GM12878 (cell line): Measurements from ENCODE around the gene CENPO. TPM values are rescaled to one million over a fixed set of nuclear protein-coding genes. Genes with fewer than 3 reads are reported as not detected.

Experiments
- ATAC-seq: fragments of 200-7000 bp; cut with Tn5 transposase; 3 replicates; pipeline ENCODE4 v1.9.1; 2020; ENCODE audit warnings: mild to moderate bottlenecking, moderate library complexity
- BruUV-seq: library from RNA; stranded (reverse); fragments of 400-500 nt; replicated peaks from 2 replicates; lab custom pipeline; 2021; lab: Mats Ljungman, UMichigan
- CTCF ChIA-PET: fragments of 300-600 bp; sonication (Branson Sonifier 250); formaldehyde crosslinking; extraction: SDS; loops from one replicate; lab custom pipeline; 2021; ENCODE audit warnings: inconsistent platforms; lab: Yijun Ruan, JAX
- POLR2A ChIA-PET: fragments of 350-600 bp; formaldehyde crosslinking; extraction: SDS; loops from one replicate; lab custom pipeline; 2021; ENCODE audit warnings: inconsistent platforms; lab: Charles Lee
- RAD21 ChIA-PET: fragments of 300-600 bp; sonication (Branson Sonifier 250); formaldehyde crosslinking; loops from one replicate; lab custom pipeline; 2023; ENCODE audit warnings: antibody characterized with exemption; ENCODE audit not compliant: unreplicated experiment; lab: Charles Lee
- SMC1A ChIA-PET: fragments of 300-600 bp; sonication (Branson Sonifier 250); formaldehyde crosslinking; loops from one replicate; lab custom pipeline; 2023; ENCODE audit not compliant: unreplicated experiment, uncharacterized antibody; lab: Charles Lee
- DNase-seq: peaks from one replicate; pipeline ENCODE4 v3.0.0-alpha.2; 2011; ENCODE audit warnings: low read depth, low spot score
- FAIRE-seq: peaks from 3 replicates; lab custom pipeline; 2011; peaks lifted over from hg19 to GRCh38; lab: Jason Lieb, UNC
- H2AFZ ChIP-seq: 2 replicates; pipeline ENCODE4 v1.6.0; 2011; ENCODE audit warnings: low read depth, low read length, control low read depth; ENCODE audit not compliant: control insufficient read depth
- H3K27ac ChIP-seq: 2 replicates; pipeline ENCODE4 v1.5.1; 2011; ENCODE audit warnings: control low read depth; ENCODE audit not compliant: control insufficient read depth, insufficient read depth
- H3K27me3 ChIP-seq, 2 experiments: replicated peaks in 1 of 2; 2 replicates each; pipeline versions ENCODE4 v1.6.0 to v1.6.1; 2011; ENCODE audit warnings: low read length in 1 of 2; ENCODE audit not compliant: control insufficient read depth in 2 of 2, insufficient read depth in 2 of 2
- H3K36me3 ChIP-seq, 2 experiments: 2 replicates each; pipeline ENCODE4 v1.5.1; 2011; ENCODE audit warnings: low read length in 1 of 2; ENCODE audit not compliant: control insufficient read depth in 2 of 2, insufficient read depth in 2 of 2
- H3K4me1 ChIP-seq: 2 replicates; pipeline ENCODE4 v1.6.1; 2011; ENCODE audit warnings: mild to moderate bottlenecking, low read length, moderate library complexity, mixed read lengths; ENCODE audit not compliant: control insufficient read depth, insufficient read depth
- H3K4me2 ChIP-seq: 2 replicates; pipeline ENCODE4 v1.6.0; 2011; ENCODE audit warnings: control low read depth; ENCODE audit not compliant: control insufficient read depth, insufficient read depth
- H3K4me3 ChIP-seq: fragments of 200-600 bp; sonication (generic); 2 replicates; pipeline ENCODE4 v1.5.1; 2016
- H3K79me2 ChIP-seq: 2 replicates; pipeline ENCODE4 v1.6.0; 2011; ENCODE audit warnings: low read length; ENCODE audit not compliant: control insufficient read depth, insufficient read depth
- H3K9ac ChIP-seq: 2 replicates; pipeline ENCODE4 v1.8.0; 2011; ENCODE audit warnings: low read length, control low read depth, mixed read lengths; ENCODE audit not compliant: control insufficient read depth, insufficient read depth
- H3K9me3 ChIP-seq: replicated peaks from 3 replicates; pipeline ENCODE4 v1.5.1; 2011; ENCODE audit warnings: mild to moderate bottlenecking, low read length; ENCODE audit not compliant: control insufficient read depth, insufficient read depth
- H4K20me1 ChIP-seq: 2 replicates; pipeline ENCODE4 v1.6.0; 2011; ENCODE audit not compliant: control insufficient read depth, insufficient read depth
- ATF7 ChIP-seq: fragments of 450-650 bp; IDR thresholded peaks from 2 replicates; pipeline ENCODE4 v1.6.1; 2016; ENCODE audit warnings: low read depth, mild to moderate bottlenecking
- CREM ChIP-seq: IDR thresholded peaks from 2 replicates; pipeline ENCODE4 v1.6.1; 2014; ENCODE audit warnings: antibody characterized with exemption, low read depth
- HSF1 ChIP-seq: fragments of 150-350 bp; IDR thresholded peaks from 2 replicates; pipeline ENCODE4 v1.6.1; 2014; ENCODE audit warnings: mild to moderate bottlenecking, low read depth, low read length
- JUNB ChIP-seq: IDR thresholded peaks from 2 replicates; pipeline ENCODE4 v1.6.1; 2016; ENCODE audit warnings: antibody characterized with exemption, mild to moderate bottlenecking
- NBN ChIP-seq: fragments of 450-650 bp; IDR thresholded peaks from 2 replicates; pipeline ENCODE4 v1.6.1; 2016
- NFXL1 ChIP-seq: fragments of 450-650 bp; IDR thresholded peaks from 2 replicates; pipeline ENCODE4 v1.6.1; 2017; ENCODE audit warnings: antibody characterized with exemption, mild to moderate bottlenecking, borderline replicate concordance
- NR2F1 ChIP-seq: fragments of 450-650 bp; conservative IDR thresholded peaks from 2 replicates; pipeline ENCODE4 v1.6.1; 2017; ENCODE audit warnings: mild to moderate bottlenecking
- NRF1 ChIP-seq: conservative IDR thresholded peaks from 2 replicates; pipeline ENCODE4 v1.6.1; 2011; ENCODE audit warnings: mild to moderate bottlenecking, low read depth, low read length, improper control_type of control experiment
- PRDM15 ChIP-seq: fragments of 450-650 bp; formaldehyde crosslinking; IDR thresholded peaks from 2 replicates; pipeline ENCODE4 v1.4.0; 2020; ENCODE audit warnings: mild to moderate bottlenecking, moderate library complexity
- RELA ChIP-seq: fragments of 450-650 bp; IDR thresholded peaks from 2 replicates; pipeline ENCODE4 v1.8.0; 2014; ENCODE audit warnings: borderline replicate concordance; ENCODE audit not compliant: partially characterized antibody
- RUNX3 ChIP-seq: IDR thresholded peaks from 2 replicates; pipeline ENCODE4 v1.6.1; 2012; ENCODE audit warnings: low read length, inconsistent platforms
- SMAD1 ChIP-seq: fragments of 450-650 bp; IDR thresholded peaks from 2 replicates; pipeline ENCODE4 v1.6.1; 2018; ENCODE audit warnings: mild to moderate bottlenecking, low read depth; ENCODE audit not compliant: partially characterized antibody
- SREBF1 ChIP-seq: IDR thresholded peaks from 2 replicates; pipeline ENCODE4 v1.6.1; 2012; ENCODE audit warnings: mild to moderate bottlenecking, low read length
- SRF ChIP-seq, 2 experiments: IDR thresholded peaks; 2 replicates each; pipeline ENCODE4 v1.6.1; 2011; ENCODE audit warnings: low read depth in 2 of 2, low read length in 2 of 2, mild to moderate bottlenecking in 1 of 2, moderate library complexity in 1 of 2
- TCF12 ChIP-seq: IDR thresholded peaks from 2 replicates; pipeline ENCODE4 v1.6.1; 2011; ENCODE audit warnings: low read depth, mild to moderate bottlenecking, low read length
- WRNIP1 ChIP-seq: IDR thresholded peaks from 2 replicates; pipeline ENCODE4 v1.6.1; 2011; ENCODE audit warnings: low read depth, low read length, improper control_type of control experiment, borderline replicate concordance
- YBX1 ChIP-seq: fragments of 450-650 bp; IDR thresholded peaks from 2 replicates; pipeline ENCODE4 v1.6.1; 2016; ENCODE audit warnings: antibody characterized with exemption
- ZNF217 ChIP-seq: fragments of 450-650 bp; IDR thresholded peaks from 2 replicates; pipeline ENCODE4 v1.6.1; 2017; ENCODE audit warnings: antibody characterized with exemption, mild to moderate bottlenecking
- WGBS: methylation state at CpG from one replicate; pipeline ENCODE4 v1.1.6; 2016; ENCODE audit warnings: low lambda C conversion rate; ENCODE audit not compliant: insufficient replicate concordance, insufficient coverage; ENCODE audit errors: missing lambda C conversion rate; 5-methylcytosine and 5-hydroxymethylcytosine counted together
- in situ Hi-C: fragments of 300-500 bp; cut with MboI; formaldehyde crosslinking; loops from 9 replicates; pipeline ENCODE4 v1.14.3; 2018; ENCODE audit warnings: mixed read lengths
- intact Hi-C: fragments of 100-400 bp; cut with micrococcal nuclease; formaldehyde crosslinking; loops from one replicate; pipeline ENCODE4 v1.14.2; 2022; ENCODE audit not compliant: unreplicated experiment
- polyA plus RNA-seq, 11 experiments: library from polyadenylated mRNA; depleted of rRNA in 4 of 11; unstranded in 6 of 11; stranded (reverse) in 5 of 11; fragments of >200 nt; fragmentation: Nextera tagmentation in 4 of 11; fragmentation: Illumina TruSeq in 1 of 11; extraction: Ambion mirVana in 4 of 11; extraction: Trizol in 1 of 11; gene quantifications; 1 replicate in 1 of 11; 2 replicates in 10 of 11; pipeline versions ENCODE4 v1.2.1 to v1.2.3, GENCODE V29; 2011 to 2016; ENCODE audit warnings: inconsistent platforms in 2 of 11, missing spikeins in 2 of 11, low read depth in 1 of 11
- total RNA-seq, 4 experiments: library from RNA; depleted of rRNA in 3 of 4; stranded (reverse); fragments of >200 nt in 3 of 4; fragmentation: Illumina TruSeq in 1 of 4; extraction: Trizol in 1 of 4; gene quantifications; 2 replicates each; pipeline versions ENCODE4 v1.2.1 to v1.2.3, GENCODE V29; 2013 to 2021
- TF ChIP-seq, protein P1 (sequence below): fragments of 450-650 bp; IDR thresholded peaks from 2 replicates; pipeline ENCODE4 v1.6.1; 2014; ENCODE audit warnings: mild to moderate bottlenecking

CENPO gene
- total and polyA plus RNA-seq, 10 of the 15 experiments (the other 5 are each of a cell fraction or from before 2014, with no cell fraction given), result 18.7 to 37.0 (median 31.4) TPM

- TF ChIP-seq HSF1, result no peak
- no peak for TF ChIP-seq WRNIP1
- TF ChIP-seq NR2F1, result no peak
- no peak for TF ChIP-seq CREM
- no peak for TF ChIP-seq NBN
- TF ChIP-seq ZNF217, result no peak
- no peak for TF ChIP-seq RELA
- TF ChIP-seq NFXL1, result no peak
- TF ChIP-seq JUNB, result no peak
- TF ChIP-seq YBX1, result no peak
- TF ChIP-seq, protein P1, sequence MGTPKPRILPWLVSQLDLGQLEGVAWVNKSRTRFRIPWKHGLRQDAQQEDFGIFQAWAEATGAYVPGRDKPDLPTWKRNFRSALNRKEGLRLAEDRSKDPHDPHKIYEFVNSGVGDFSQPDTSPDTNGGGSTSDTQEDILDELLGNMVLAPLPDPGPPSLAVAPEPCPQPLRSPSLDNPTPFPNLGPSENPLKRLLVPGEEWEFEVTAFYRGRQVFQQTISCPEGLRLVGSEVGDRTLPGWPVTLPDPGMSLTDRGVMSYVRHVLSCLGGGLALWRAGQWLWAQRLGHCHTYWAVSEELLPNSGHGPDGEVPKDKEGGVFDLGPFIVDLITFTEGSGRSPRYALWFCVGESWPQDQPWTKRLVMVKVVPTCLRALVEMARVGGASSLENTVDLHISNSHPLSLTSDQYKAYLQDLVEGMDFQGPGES, result no peak
- TF ChIP-seq, all 136 proteins: peak for 0
Measured at GRCh38 chr2:24836206-24836605, 43.0 kb downstream of the CENPO start (continued).

GRCh38 chr2:24836706-24837105 is 43.5 kb downstream of the CENPO start:
- Histone ChIP-seq H3K4me1 (no peaks in the 10 kb centered on the region), H3K9me3 (no peaks in the 10 kb centered on the region), H3K36me3 (peaks cover 6 to 19% of the 10 kb centered on the region in 2 experiments; a peak in 3 of 4 replicates), H3K79me2 (no peaks in the 10 kb centered on the region), H3K27me3 (no peaks in the 10 kb centered on the region), H2AFZ (no peak overlapping the region), H3K4me2 (no peak overlapping the region), H4K20me1 (no peaks in the 10 kb centered on the region), H3K9ac (no peak overlapping the region), H3K27ac (no peak overlapping the region), H3K4me3 (no peak overlapping the region)
- FAIRE-seq, result no peak
- ChIA-PET RAD21 (no interaction called here), CTCF (interaction anchor here (1.6 to 1.8 kb wide), 2 partner anchors 9 to 427 kb away, joined by 4 to 5 read pairs; no protein-coding TSS in a partner anchor), SMC1A (no interaction called here), POLR2A (no interaction called here)
- no peak for DNase-seq
- no TSS peak for BruUV-seq
- intact Hi-C loops, result no loop called here
- 93% methylated on average over 9 of the region's 9 CpGs for WGBS
- in situ Hi-C loops, result no loop called here
- no peak for ATAC-seq
- no peak for TF ChIP-seq RUNX3
- no peak for TF ChIP-seq NR2F1
- TF ChIP-seq ATF7, result no peak
- no peak for TF ChIP-seq PRDM15 (CRISPR knock-in tag)
- TF ChIP-seq NRF1, result no peak
- no peak for TF ChIP-seq SMAD1
- TF ChIP-seq SRF (IDR thresholded peaks at IDR 0.05; ENCODE audit: low read depth in 2 of 2, low read length in 2 of 2), result no peak
- TF ChIP-seq TCF12, result no peak
- TF ChIP-seq SREBF1, result no peak
- no peak for TF ChIP-seq WRNIP1
